Measurements from ENCODE around the gene POU5F2.

Gene POU5F2

DNA sequence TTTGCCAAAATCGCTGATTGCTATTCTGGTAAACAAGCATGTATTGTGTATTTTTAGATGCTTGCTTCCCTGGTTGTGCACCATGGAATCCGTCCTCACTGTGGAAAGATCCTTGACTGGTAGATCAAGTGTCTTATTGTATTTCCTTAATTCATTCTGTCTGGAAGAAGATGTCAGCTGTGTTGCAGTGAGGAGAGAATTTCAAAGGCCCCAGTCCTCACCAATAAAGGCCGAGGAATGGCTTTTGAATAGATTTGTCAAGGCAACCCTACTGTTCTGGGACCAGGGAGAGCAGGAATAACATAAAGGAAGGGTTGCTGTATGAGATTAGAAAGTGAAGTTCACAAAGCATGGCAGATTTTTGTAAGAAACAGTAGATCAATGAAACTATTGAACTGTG is 36.2 kb upstream of the POU5F2 start:
- no peak overlapping the region for H3K4me3 ChIP-seq (ENCODE audit: low read depth, low read length)
- TF ChIP-seq, protein P1, sequence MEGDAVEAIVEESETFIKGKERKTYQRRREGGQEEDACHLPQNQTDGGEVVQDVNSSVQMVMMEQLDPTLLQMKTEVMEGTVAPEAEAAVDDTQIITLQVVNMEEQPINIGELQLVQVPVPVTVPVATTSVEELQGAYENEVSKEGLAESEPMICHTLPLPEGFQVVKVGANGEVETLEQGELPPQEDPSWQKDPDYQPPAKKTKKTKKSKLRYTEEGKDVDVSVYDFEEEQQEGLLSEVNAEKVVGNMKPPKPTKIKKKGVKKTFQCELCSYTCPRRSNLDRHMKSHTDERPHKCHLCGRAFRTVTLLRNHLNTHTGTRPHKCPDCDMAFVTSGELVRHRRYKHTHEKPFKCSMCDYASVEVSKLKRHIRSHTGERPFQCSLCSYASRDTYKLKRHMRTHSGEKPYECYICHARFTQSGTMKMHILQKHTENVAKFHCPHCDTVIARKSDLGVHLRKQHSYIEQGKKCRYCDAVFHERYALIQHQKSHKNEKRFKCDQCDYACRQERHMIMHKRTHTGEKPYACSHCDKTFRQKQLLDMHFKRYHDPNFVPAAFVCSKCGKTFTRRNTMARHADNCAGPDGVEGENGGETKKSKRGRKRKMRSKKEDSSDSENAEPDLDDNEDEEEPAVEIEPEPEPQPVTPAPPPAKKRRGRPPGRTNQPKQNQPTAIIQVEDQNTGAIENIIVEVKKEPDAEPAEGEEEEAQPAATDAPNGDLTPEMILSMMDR (IDR thresholded peaks at IDR 0.05; ENCODE audit: control insufficient read depth, extremely low read depth, insufficient read depth) = no peak
- no peak for DNase-seq (ENCODE audit: low read depth)

DNA sequence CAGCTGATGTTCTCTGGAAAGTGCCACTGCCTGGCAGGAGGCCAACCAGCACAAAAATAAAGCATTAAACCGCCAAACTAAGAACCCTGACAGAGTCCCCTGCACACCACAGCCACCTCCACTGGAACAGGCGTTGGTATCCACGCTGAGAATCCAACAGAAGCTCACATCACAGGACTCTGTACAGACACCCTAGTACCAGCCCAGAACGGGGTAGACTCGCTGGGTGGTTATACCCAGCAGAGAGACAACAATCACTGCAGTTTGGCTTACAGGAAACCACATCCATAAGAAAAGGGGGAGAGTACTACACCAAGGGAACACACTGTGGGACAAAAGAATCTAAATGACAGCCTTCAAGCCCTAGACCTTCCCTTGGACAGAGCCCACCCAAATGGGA is 15.0 kb upstream of the POU5F2 start:
- DNase-seq (ENCODE audit: low read depth) = no peak
- no peak overlapping the region for H3K4me3 ChIP-seq (ENCODE audit: low read depth, low read length)
- TF ChIP-seq, protein P1 (IDR thresholded peaks at IDR 0.05; ENCODE audit: control insufficient read depth, extremely low read depth, insufficient read depth) = no peak

DNA sequence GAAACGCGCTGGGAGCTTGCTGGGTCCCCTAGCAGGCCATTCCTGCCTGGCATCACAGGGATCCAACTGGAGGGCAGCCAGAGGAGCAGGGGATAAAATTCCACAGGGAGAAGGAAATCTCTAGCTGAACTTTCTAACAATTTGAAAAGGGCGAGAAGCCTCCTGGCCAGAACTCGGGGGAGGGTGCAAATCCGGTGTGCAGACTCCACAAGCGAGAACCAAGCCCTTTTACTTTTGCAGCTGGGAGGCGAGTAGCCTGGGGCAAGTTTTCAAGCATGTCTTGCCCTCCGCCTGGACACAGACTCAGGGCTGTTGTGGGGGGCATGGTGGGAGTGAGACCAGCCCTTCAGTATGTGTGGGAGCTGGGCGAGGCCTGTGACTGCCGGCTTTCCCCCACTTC is 14.3 kb upstream of the POU5F2 start:
- no peak for DNase-seq (ENCODE audit: low read depth)
- TF ChIP-seq, protein P1 (IDR thresholded peaks at IDR 0.05; ENCODE audit: control insufficient read depth, extremely low read depth, insufficient read depth) = no peak

DNA sequence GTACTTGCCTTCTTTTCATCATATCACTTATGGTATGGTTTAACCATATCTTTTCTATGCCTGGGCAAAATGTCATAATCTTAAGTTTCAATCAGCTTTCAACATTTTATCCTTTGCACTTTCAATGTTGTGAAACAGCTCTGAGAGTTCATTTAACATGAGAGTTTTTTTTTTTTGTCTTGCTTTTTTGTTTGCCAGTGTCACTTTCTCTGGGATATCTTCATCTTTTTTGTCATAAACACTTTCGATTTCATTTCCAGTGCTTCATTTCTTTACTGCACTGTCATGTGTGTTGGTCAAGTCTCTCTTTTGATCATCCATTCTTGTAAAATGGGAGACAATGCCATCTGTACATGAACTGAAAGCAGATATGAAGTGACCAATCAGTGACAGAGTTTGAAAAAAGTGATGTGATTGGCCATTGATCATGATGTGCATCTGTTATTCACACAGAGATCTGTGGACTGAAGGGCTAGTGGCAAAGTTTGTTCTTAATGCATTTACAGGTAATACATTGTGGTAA is 7.5 kb upstream of the POU5F2 start:
- no peak overlapping the region for H3K4me3 ChIP-seq (ENCODE audit: low read depth, low read length)

More for the DNA sequence above, 14.3 kb upstream of the POU5F2 start:
- H3K4me3 ChIP-seq (ENCODE audit: low read depth, low read length) = no peak overlapping the region

DNA sequence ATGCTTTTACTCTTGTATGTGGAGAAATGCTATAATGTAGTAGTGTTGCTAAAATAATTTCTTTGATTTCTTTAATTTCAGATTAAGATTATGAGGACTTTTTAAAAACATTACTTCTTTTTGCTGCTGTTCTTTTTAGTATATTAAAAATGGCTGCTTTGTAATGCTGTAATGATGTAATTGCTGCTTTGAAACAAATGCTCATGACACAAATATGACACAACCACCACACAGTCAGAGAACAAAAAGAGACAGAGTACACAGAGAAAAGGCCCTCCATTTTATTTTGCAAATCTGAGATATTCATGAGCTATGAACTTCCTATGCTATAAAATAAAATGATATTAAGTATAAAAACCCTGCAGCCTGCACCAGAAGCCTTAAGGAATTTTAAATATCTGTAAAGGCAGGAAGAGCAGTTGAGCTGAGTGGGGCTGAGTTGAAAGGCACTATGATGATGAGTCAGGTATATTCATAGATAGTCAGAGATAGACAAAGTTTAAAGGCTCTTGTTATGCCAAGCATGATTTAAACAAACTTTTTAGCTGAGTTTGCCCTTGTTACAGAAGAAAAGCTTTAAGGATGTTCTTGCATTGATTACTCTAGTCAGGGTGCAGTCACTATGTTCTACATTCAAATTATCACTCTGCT is 5.1 kb upstream of the POU5F2 start:
- no peak for DNase-seq (ENCODE audit: low read depth)
- H3K4me3 ChIP-seq (ENCODE audit: low read depth, low read length) = no peak overlapping the region
- TF ChIP-seq, protein P1 (IDR thresholded peaks at IDR 0.05; ENCODE audit: control insufficient read depth, extremely low read depth, insufficient read depth) = no peak

More for the DNA sequence above, 7.5 kb upstream of the POU5F2 start:
- no peak for DNase-seq (ENCODE audit: low read depth)
- TF ChIP-seq, protein P1 (IDR thresholded peaks at IDR 0.05; ENCODE audit: control insufficient read depth, extremely low read depth, insufficient read depth) = no peak

DNA sequence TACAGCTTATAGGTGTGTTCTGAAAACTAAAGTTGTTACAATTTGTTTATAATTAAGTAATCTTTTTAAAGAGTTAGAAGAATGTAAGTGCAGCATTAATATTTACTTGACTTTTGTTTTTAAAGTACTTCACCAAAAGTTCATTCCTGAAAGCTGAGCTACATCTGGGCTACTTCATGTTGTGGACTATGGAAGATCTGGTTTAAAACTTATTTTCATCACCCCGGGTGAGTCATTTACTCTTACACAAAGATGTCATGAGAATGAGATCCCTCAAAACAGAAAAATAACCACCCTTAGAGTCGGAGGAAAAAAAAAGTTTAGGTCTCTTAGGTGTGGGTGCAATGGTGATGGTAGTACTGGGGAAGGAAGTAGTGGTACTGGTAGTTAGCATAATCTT is 5.1 kb downstream of the POU5F2 start:
- TF ChIP-seq, protein P1 (IDR thresholded peaks at IDR 0.05; ENCODE audit: control insufficient read depth, extremely low read depth, insufficient read depth) = no peak
- H3K4me3 ChIP-seq (ENCODE audit: low read depth, low read length) = no peak overlapping the region
- DNase-seq (ENCODE audit: low read depth) = no peak

DNA sequence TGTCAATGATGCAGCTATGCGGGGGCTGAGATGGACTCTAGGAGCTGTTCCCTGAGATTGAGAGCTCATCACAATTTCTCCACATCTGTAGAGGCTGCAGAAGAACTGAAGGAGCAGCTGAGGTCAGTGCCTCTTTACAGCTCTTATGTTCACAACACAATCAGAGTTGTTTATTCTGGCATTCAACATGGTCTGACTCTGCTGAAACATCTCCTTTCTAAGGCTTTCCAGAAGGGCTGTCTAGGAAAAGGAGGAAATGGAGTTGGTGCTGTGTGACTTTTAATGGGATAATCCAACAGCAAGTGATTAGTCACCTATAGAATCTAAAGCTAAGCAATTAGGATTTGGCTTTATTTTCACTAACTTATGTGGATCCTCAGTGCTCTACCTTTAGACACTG is 6.0 kb downstream of the POU5F2 start:
- H3K4me3 ChIP-seq (ENCODE audit: low read depth, low read length) = no peak overlapping the region
- DNase-seq (ENCODE audit: low read depth) = peak; percentile 50
- TF ChIP-seq, protein P1 (IDR thresholded peaks at IDR 0.05; ENCODE audit: control insufficient read depth, extremely low read depth, insufficient read depth) = no peak

All from LNCaP clone FGC (cell line).